Right renal cortex interstitium (tissue), 3 donors: ENCODE results near the gene ASB2. TPM values are rescaled to one million over a fixed set of nuclear protein-coding genes. Genes with fewer than 3 reads are reported as not detected.

ENCODE experiments used
- DNase-seq, 3 donors: peaks; one replicate each; pipeline ENCODE4 v3.0.0-alpha.2; 2013; ENCODE audit warnings: low read depth in 3 of 3, low spot score in 2 of 3
- polyA plus RNA-seq, 3 donors: library from polyadenylated mRNA; unstranded; fragments of 120-200 nt; gene quantifications; one replicate each; pipeline ENCODE4 v1.2.1, GENCODE V29; 2013; ENCODE audit not compliant: insufficient read length in 3 of 3

Gene ASB2
- polyA plus RNA-seq, 3 donors, result 0.24 to 0.42 (median 0.24) TPM

- no peak for DNase-seq
Observed at GRCh38 chr14:93911975-93912615, 64.3 kb downstream of the ASB2 start.

GRCh38 chr14:93909429-93910128, 66.8 kb downstream of the ASB2 start:
- no peak for DNase-seq

GRCh38 chr14:93906341-93907329, 69.7 kb downstream of the ASB2 start:
- DNase-seq, result peak in 1 of 3 donors; percentile 26

- DNase-seq, result no peak
Observed at GRCh38 chr14:93905623-93906022, 70.7 kb downstream of the ASB2 start.

GRCh38 chr14:93903342-93904184, 72.8 kb downstream of the ASB2 start:
- DNase-seq, result no peak

- DNase-seq, result no peak
Observed at GRCh38 chr14:93902619-93903307, 73.6 kb downstream of the ASB2 start.

- no peak for DNase-seq
Observed at GRCh38 chr14:93901813-93902212, 74.6 kb downstream of the ASB2 start.

GRCh38 chr14:93898731-93899130, 77.6 kb downstream of the ASB2 start:
- no peak for DNase-seq

GRCh38 chr14:93898081-93898611, 78.2 kb downstream of the ASB2 start:
- DNase-seq, result no peak

GRCh38 chr14:93897476-93897845, 78.9 kb downstream of the ASB2 start:
- DNase-seq, result no peak

GRCh38 chr14:93895023-93895604, 81.3 kb downstream of the ASB2 start:
- no peak for DNase-seq

- no peak for DNase-seq
Observed at GRCh38 chr14:93893661-93894261, 82.6 kb downstream of the ASB2 start.

- DNase-seq, result peak in 2 of 3 donors; percentile 36 to 51
Observed at GRCh38 chr14:93892923-93893558, 83.3 kb downstream of the ASB2 start.

GRCh38 chr14:93892505-93892839, 83.9 kb downstream of the ASB2 start:
- no peak for DNase-seq

GRCh38 chr14:93891756-93892504, 84.4 kb downstream of the ASB2 start:
- no peak for DNase-seq

- DNase-seq, result no peak
Observed at GRCh38 chr14:93889739-93890483, 86.5 kb downstream of the ASB2 start.

GRCh38 chr14:93888995-93889394, 87.4 kb downstream of the ASB2 start:
- DNase-seq, result no peak
